Chondrocyte (in vitro differentiated cells): Measurements from ENCODE around the gene BUB1B. TPM values are rescaled to one million over a fixed set of nuclear protein-coding genes. Genes with fewer than 3 reads are reported as not detected.
A peak's percentile ranks its signal among the peaks of the same experiment; 100 is the strongest.

Experiments used
- DNase-seq: peaks from one replicate; pipeline ENCODE4 v3.0.0; 2021; ENCODE audit warnings: mixed read lengths, low spot score
- H3K27ac Mint-ChIP-seq: one replicate; pipeline ENCODE4 v1.8.0; 2021; ENCODE audit warnings: mild to moderate bottlenecking, moderate library complexity, mixed read lengths; ENCODE audit not compliant: unreplicated experiment
- H3K27me3 Mint-ChIP-seq: 2 replicates; pipeline ENCODE4 v1.8.0; 2021; ENCODE audit warnings: low read depth, mixed read lengths
- H3K36me3 Mint-ChIP-seq: 2 replicates; pipeline ENCODE4 v1.8.0; 2021; ENCODE audit warnings: low read depth, mixed read lengths
- H3K4me1 Mint-ChIP-seq: 2 replicates; pipeline ENCODE4 v1.8.0; 2021; ENCODE audit warnings: low read depth, mild to moderate bottlenecking, mixed read lengths
- H3K4me3 Mint-ChIP-seq: one replicate; pipeline ENCODE4 v1.8.0; 2021; ENCODE audit warnings: mild to moderate bottlenecking, moderate library complexity, mixed read lengths; ENCODE audit not compliant: unreplicated experiment
- H3K9me3 Mint-ChIP-seq: 2 replicates; pipeline ENCODE4 v1.8.0; 2021; ENCODE audit warnings: low read depth, mixed read lengths
- total RNA-seq: library from RNA; stranded (reverse); gene quantifications from 3 replicates; pipeline ENCODE4 v1.2.1, GENCODE V29; 2021
- TF ChIP-seq, protein P1 (sequence below): fragments of 200-600 bp; sonication (generic); IDR thresholded peaks from 2 replicates; pipeline ENCODE4 v1.5.0; 2021; ENCODE audit warnings: antibody characterized with exemption, mild to moderate bottlenecking, moderate library complexity

The BUB1B gene
- total RNA-seq, 1 donor from 2014 or later, result 6.7 TPM

DNA sequence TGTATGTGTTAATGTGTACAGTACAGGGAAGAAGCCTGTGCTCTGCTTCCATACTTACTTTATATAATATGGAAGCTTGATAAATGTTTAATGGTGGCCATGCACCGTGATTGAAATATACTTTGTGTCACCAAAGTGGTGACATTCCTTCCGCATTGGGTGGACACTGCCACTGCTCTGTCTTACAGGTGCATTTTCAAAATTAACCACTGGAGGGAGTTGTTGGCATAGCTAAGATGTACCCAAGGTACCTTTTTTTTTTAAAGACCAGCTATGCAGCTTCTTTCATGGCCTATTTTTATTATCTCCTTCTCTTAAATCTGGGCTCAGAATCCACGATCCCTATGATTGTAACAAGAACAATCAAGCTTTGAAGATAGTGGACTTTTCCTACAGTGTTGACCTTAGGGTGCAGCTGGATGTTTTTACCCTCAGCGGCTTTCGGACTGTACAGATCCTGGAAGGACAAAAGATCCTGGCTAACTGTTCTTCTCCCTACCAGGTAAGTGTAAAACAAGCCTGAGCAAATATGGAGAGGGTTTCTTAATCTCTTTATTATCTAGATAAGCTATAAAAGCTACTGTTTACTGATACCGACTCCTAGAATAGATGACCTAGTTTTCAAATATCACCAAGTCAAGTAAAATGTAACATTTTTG is 56.4 kb downstream of the BUB1B start:
- H3K27me3 Mint-ChIP-seq, result no peaks in the 10 kb centered on the region
- H3K4me3 Mint-ChIP-seq, result no peak overlapping the region
- TF ChIP-seq, protein P1, sequence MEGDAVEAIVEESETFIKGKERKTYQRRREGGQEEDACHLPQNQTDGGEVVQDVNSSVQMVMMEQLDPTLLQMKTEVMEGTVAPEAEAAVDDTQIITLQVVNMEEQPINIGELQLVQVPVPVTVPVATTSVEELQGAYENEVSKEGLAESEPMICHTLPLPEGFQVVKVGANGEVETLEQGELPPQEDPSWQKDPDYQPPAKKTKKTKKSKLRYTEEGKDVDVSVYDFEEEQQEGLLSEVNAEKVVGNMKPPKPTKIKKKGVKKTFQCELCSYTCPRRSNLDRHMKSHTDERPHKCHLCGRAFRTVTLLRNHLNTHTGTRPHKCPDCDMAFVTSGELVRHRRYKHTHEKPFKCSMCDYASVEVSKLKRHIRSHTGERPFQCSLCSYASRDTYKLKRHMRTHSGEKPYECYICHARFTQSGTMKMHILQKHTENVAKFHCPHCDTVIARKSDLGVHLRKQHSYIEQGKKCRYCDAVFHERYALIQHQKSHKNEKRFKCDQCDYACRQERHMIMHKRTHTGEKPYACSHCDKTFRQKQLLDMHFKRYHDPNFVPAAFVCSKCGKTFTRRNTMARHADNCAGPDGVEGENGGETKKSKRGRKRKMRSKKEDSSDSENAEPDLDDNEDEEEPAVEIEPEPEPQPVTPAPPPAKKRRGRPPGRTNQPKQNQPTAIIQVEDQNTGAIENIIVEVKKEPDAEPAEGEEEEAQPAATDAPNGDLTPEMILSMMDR, result peak; percentile 96
- no peaks in the 10 kb centered on the region for H3K9me3 Mint-ChIP-seq
- no peak overlapping the region for H3K27ac Mint-ChIP-seq
- no peaks in the 10 kb centered on the region for H3K4me1 Mint-ChIP-seq
- no peaks in the 10 kb centered on the region for H3K36me3 Mint-ChIP-seq
- DNase-seq, result no peak

DNA sequence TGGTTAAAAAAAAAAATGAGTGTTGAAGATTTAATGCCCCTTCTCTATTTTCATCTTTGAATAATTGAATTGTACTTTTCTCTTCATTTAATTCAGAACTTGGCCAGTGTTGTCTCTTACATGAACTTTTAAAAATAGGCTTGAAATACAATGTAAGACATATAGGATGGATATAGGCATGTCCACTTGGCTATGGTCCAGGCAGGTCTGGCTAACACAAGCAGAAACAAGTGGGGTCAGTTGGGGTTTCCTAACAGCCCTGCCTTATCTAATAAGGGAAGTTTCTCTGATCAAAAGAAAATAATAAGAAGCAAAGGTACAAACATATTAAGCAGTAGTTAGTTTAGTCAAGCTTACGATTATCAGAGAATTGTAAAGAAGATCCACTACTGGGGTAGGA is 58.9 kb downstream of the BUB1B start:
- peaks cover 2% of the 10 kb centered on the region for H3K36me3 Mint-ChIP-seq
- H3K4me3 Mint-ChIP-seq, result no peak overlapping the region
- H3K9me3 Mint-ChIP-seq, result no peaks in the 10 kb centered on the region
- H3K4me1 Mint-ChIP-seq, result no peaks in the 10 kb centered on the region
- no peaks in the 10 kb centered on the region for H3K27me3 Mint-ChIP-seq
- DNase-seq, result no peak
- no peak overlapping the region for H3K27ac Mint-ChIP-seq
- TF ChIP-seq, protein P1, result no peak

DNA sequence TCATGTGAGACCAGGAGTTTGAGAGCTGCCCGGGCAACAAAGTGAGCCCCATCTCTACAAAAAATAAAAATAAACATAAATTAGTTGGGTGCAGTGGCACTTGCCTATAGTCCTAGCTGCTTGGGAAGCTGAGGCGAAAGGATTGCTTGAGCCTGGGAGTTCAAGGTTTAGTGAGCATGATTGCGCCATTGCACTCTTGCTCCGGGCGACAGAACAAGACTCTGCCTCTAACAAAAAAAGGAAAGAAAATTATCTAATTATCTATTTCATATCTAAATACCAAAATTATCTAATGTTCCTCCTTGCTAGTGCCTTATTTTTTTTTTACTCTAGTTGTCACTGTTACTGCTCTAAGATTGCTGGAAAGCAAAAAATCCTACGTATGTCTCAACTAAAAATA is 61.3 kb downstream of the BUB1B start:
- TF ChIP-seq, protein P1, result no peak
- no peak for DNase-seq
- Mint-ChIP-seq H3K4me1 (no peaks in the 10 kb centered on the region), H3K27ac (no peak overlapping the region), H3K36me3 (peaks cover 4% of the 10 kb centered on the region), H3K9me3 (no peaks in the 10 kb centered on the region), H3K4me3 (no peak overlapping the region), H3K27me3 (no peaks in the 10 kb centered on the region)

DNA sequence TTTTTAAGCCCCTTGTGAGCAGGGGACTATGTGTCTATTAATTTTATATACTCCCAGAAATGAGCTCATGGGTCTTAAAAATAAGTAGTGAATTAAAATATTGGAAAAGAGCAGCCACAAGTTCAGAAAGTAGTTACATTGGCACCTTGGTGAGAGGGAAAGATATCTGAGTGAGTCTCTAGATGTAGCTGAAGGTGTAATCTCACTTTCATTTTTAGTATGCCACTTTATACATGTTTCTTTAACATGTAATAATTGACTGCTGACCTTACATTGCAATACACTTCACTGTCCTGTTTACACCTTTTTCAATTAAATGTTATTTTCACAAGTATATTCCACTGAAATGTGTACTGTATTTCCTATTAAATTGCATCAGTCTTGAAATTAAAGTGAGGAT is 65.9 kb downstream of the BUB1B start:
- H3K27me3 Mint-ChIP-seq, result no peaks in the 10 kb centered on the region
- no peaks in the 10 kb centered on the region for H3K9me3 Mint-ChIP-seq
- TF ChIP-seq, protein P1, result no peak
- DNase-seq, result no peak
- no peak overlapping the region for H3K27ac Mint-ChIP-seq
- peaks cover 4% of the 10 kb centered on the region for H3K36me3 Mint-ChIP-seq
- H3K4me1 Mint-ChIP-seq, result no peaks in the 10 kb centered on the region
- no peak overlapping the region for H3K4me3 Mint-ChIP-seq

DNA sequence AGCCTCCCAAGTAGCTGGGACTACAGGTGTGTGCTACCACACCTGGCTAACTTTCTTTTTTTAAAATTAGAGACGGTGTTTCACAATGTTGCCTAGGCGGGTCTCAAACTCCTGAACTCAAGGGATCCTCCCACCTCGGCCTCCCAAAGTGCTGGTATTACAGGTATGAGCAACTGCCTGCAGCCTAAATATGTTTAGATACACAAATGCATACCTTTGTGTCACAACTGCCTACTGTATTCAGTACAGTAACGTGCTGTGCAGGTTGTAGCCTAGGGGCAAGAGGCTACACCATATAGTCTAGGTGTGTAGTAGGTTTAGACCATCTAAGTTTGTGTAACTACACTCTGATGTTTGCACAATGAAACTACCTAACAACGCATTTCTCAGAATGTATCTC is 68.4 kb downstream of the BUB1B start:
- Mint-ChIP-seq H3K27ac (no peak overlapping the region), H3K9me3 (no peaks in the 10 kb centered on the region), H3K27me3 (no peaks in the 10 kb centered on the region), H3K36me3 (peaks cover 4% of the 10 kb centered on the region), H3K4me3 (no peak overlapping the region), H3K4me1 (no peaks in the 10 kb centered on the region)
- no peak for DNase-seq
- TF ChIP-seq, protein P1, result no peak
